H1 (cell line): ENCODE data around the gene RMRP. TPM values are rescaled to one million over a fixed set of nuclear protein-coding genes. Genes with fewer than 3 reads are reported as not detected.

Experiments
- CTCF ChIA-PET: fragments of 300-600 bp; sonication (Branson Sonifier 250); formaldehyde crosslinking; loops from one replicate; lab custom pipeline; 2021; ENCODE audit not compliant: partially characterized antibody; lab: Charles Lee
- POLR2A ChIA-PET: fragments of 300-600 bp; sonication (Branson Sonifier 250); formaldehyde crosslinking; loops from one replicate; lab custom pipeline; 2021; ENCODE audit warnings: inconsistent platforms; ENCODE audit not compliant: partially characterized antibody; lab: Charles Lee
- DNase-seq, 2 experiments: peaks; one replicate each; pipeline versions ENCODE4 v3.0.0 to v3.0.0-alpha.2; 2010 to 2022; ENCODE audit warnings: low spot score in 2 of 2, low read depth in 1 of 2, mixed read lengths in 1 of 2
- FAIRE-seq: peaks from 2 replicates; lab custom pipeline; 2011; peaks lifted over from hg19 to GRCh38; lab: Jason Lieb, UNC
- H2AFZ ChIP-seq: 2 replicates; pipeline ENCODE4 v1.8.1; 2012; ENCODE audit warnings: low read length, inconsistent platforms
- H2AK5ac ChIP-seq: 2 replicates; pipeline ENCODE4 v1.6.1; 2013; ENCODE audit warnings: low read depth, low read length
- H2BK120ac ChIP-seq: replicated peaks from 2 replicates; pipeline ENCODE3; 2013; ENCODE audit warnings: low read depth, low read length, inconsistent platforms
- H2BK12ac ChIP-seq: 2 replicates; pipeline ENCODE4 v1.6.1; 2013; ENCODE audit warnings: low read depth, low read length
- H2BK15ac ChIP-seq: 2 replicates; pipeline ENCODE4 v1.6.1; 2013; ENCODE audit warnings: low read length
- H2BK20ac ChIP-seq: 2 replicates; pipeline ENCODE4 v1.6.1; 2013; ENCODE audit warnings: low read length
- H2BK5ac ChIP-seq: 2 replicates; pipeline ENCODE4 v1.6.1; 2013; ENCODE audit warnings: low read depth, low read length
- H3K14ac ChIP-seq: 2 replicates; pipeline ENCODE4 v1.6.1; 2013; ENCODE audit warnings: inconsistent platforms; ENCODE audit not compliant: insufficient read length
- H3K18ac ChIP-seq: 2 replicates; pipeline ENCODE4 v1.6.1; 2013; ENCODE audit warnings: low read length; ENCODE audit errors: extremely low read depth
- H3K23ac ChIP-seq: 2 replicates; pipeline ENCODE4 v1.6.1; 2013; ENCODE audit warnings: inconsistent platforms; ENCODE audit not compliant: insufficient read length
- H3K23me2 ChIP-seq: 2 replicates; pipeline ENCODE4 v1.6.1; 2013; ENCODE audit warnings: low read depth, low read length
- H3K27ac ChIP-seq: 2 replicates; pipeline ENCODE4 v1.6.1; 2011; ENCODE audit warnings: low read depth, low read length, inconsistent platforms
- H3K27me3 ChIP-seq, 4 experiments: replicated peaks in 1 of 4; 1 replicate in 1 of 4; 2 replicates in 3 of 4; pipeline versions ENCODE4 v1.6.1 to v1.8.1; 2011 to 2013; ENCODE audit warnings: low read length in 3 of 4, mild to moderate bottlenecking in 3 of 4, inconsistent platforms in 2 of 4, mixed read lengths in 2 of 4, moderate library complexity in 1 of 4; ENCODE audit not compliant: control insufficient read depth in 3 of 4, insufficient read depth in 3 of 4; ENCODE audit errors: extremely low read depth in 1 of 4
- H3K36me3 ChIP-seq, 4 experiments: 2 replicates each; pipeline versions ENCODE4 v1.6.1 to v1.8.1; 2011 to 2013; ENCODE audit warnings: mild to moderate bottlenecking in 4 of 4, low read length in 3 of 4, moderate library complexity in 2 of 4, control low read depth in 1 of 4, inconsistent platforms in 1 of 4; ENCODE audit not compliant: insufficient read depth in 4 of 4, control insufficient read depth in 2 of 4
- H3K4ac ChIP-seq: replicated peaks from 2 replicates; pipeline ENCODE3; 2013; ENCODE audit warnings: low read length, low read depth, mixed read lengths, inconsistent platforms; ENCODE audit not compliant: insufficient read length
- H3K4me1 ChIP-seq, 4 experiments: replicated peaks in 1 of 4; 1 replicate in 1 of 4; 2 replicates in 3 of 4; pipeline versions ENCODE4 v1.6.1 to v1.8.1; 2011 to 2013; ENCODE audit warnings: low read length in 3 of 4, inconsistent platforms in 2 of 4, mixed read lengths in 1 of 4; ENCODE audit not compliant: insufficient read depth in 4 of 4, control insufficient read depth in 3 of 4
- H3K4me2 ChIP-seq, 2 experiments: 2 replicates each; pipeline versions ENCODE4 v1.6.1 to v1.8.1; 2011 to 2013; ENCODE audit warnings: low read depth in 2 of 2, low read length in 2 of 2, control low read depth in 1 of 2, inconsistent platforms in 1 of 2, mild to moderate bottlenecking in 1 of 2; ENCODE audit not compliant: insufficient read depth in 1 of 2
- H3K4me3 ChIP-seq, 4 experiments: fragments of 200-600, 300-600 bp in 1 of 4; sonication (generic), shearing (Covaris generic), sonication (Bioruptor Twin) in 1 of 4; 2 replicates each; pipeline versions ENCODE4 v1.5.1 to v1.8.1; 2011 to 2016; ENCODE audit warnings: low read length in 4 of 4, low read depth in 3 of 4, control low read depth in 2 of 4, inconsistent platforms in 2 of 4, mild to moderate bottlenecking in 2 of 4, mixed read lengths in 1 of 4, moderate library complexity in 1 of 4; ENCODE audit not compliant: insufficient read depth in 2 of 4; ENCODE audit errors: extremely low read depth in 1 of 4
- H3K56ac ChIP-seq: replicated peaks from 2 replicates; pipeline ENCODE3; 2013; ENCODE audit warnings: low read depth, mild to moderate bottlenecking, mixed read lengths, low read length, inconsistent platforms; ENCODE audit not compliant: insufficient read length
- H3K79me1 ChIP-seq: 2 replicates; pipeline ENCODE4 v1.6.1; 2013; ENCODE audit warnings: low read depth, low read length, control low read depth
- H3K79me2 ChIP-seq, 2 experiments: 2 replicates each; pipeline versions ENCODE4 v1.6.1 to v1.8.1; 2012 to 2013; ENCODE audit warnings: low read length in 2 of 2, mild to moderate bottlenecking in 2 of 2, inconsistent platforms in 1 of 2; ENCODE audit not compliant: insufficient read depth in 2 of 2, control insufficient read depth in 1 of 2
- H3K9ac ChIP-seq, 4 experiments: replicated peaks in 1 of 4; 1 replicate in 1 of 4; 2 replicates in 3 of 4; pipeline versions ENCODE4 v1.6.1 to v1.8.1; 2011 to 2013; ENCODE audit warnings: low read depth in 3 of 4, low read length in 3 of 4, control low read depth in 2 of 4, mild to moderate bottlenecking in 2 of 4, moderate library complexity in 2 of 4, inconsistent platforms in 1 of 4; ENCODE audit errors: extremely low read depth in 1 of 4
- H3K9me3 ChIP-seq, 2 experiments: 2 replicates each; pipeline versions ENCODE4 v1.6.1 to v1.8.1; 2012 to 2013; ENCODE audit warnings: mild to moderate bottlenecking in 2 of 2, moderate library complexity in 2 of 2, control low read depth in 1 of 2, inconsistent platforms in 1 of 2, low read depth in 1 of 2, low read length in 1 of 2, mixed read lengths in 1 of 2; ENCODE audit not compliant: insufficient read depth in 2 of 2
- H4K20me1 ChIP-seq, 2 experiments: replicated peaks in 1 of 2; 2 replicates each; pipeline versions ENCODE3 to v1.8.1; 2011 to 2013; ENCODE audit warnings: inconsistent platforms in 2 of 2, low read length in 2 of 2, mild to moderate bottlenecking in 1 of 2; ENCODE audit not compliant: insufficient read depth in 2 of 2, control insufficient read depth in 1 of 2
- H4K5ac ChIP-seq: 2 replicates; pipeline ENCODE4 v1.6.1; 2013; ENCODE audit warnings: low read length, low read depth, mixed read lengths, inconsistent platforms; ENCODE audit not compliant: insufficient read length
- H4K8ac ChIP-seq: 2 replicates; pipeline ENCODE4 v1.8.0; 2013; ENCODE audit warnings: mild to moderate bottlenecking, moderate library complexity, low read length, inconsistent platforms; ENCODE audit not compliant: insufficient read depth; ENCODE audit errors: extremely low read depth
- H4K91ac ChIP-seq: replicated peaks from 2 replicates; pipeline ENCODE3; 2013; ENCODE audit warnings: low read length, mixed read lengths, inconsistent platforms; ENCODE audit not compliant: insufficient read length
- ATF3 ChIP-seq: IDR thresholded peaks from 2 replicates; pipeline ENCODE4 v1.6.1; 2011; ENCODE audit warnings: low read depth, mild to moderate bottlenecking, low read length; ENCODE audit not compliant: insufficient read depth
- KDM4A ChIP-seq: IDR thresholded peaks from one replicate; pipeline ENCODE4 v1.7.1; 2012; ENCODE audit warnings: low read depth, mild to moderate bottlenecking, moderate library complexity, low read length, inconsistent platforms; ENCODE audit not compliant: severe bottlenecking
- POLR2A ChIP-seq, 2 experiments: IDR thresholded peaks; 1 replicate in 1 of 2; 2 replicates in 1 of 2; pipeline ENCODE4 v1.6.1; 2011; ENCODE audit warnings: low read depth in 2 of 2, low read length in 2 of 2, mild to moderate bottlenecking in 2 of 2; ENCODE audit errors: control extremely low read depth in 1 of 2
- POU5F1 ChIP-seq: IDR thresholded peaks from 2 replicates; pipeline ENCODE4 v1.6.1; 2011; ENCODE audit warnings: low read depth, mild to moderate bottlenecking, low read length, moderate library complexity
- RAD21 ChIP-seq, 2 experiments: IDR thresholded peaks in 1 of 2; conservative IDR thresholded peaks in 1 of 2; 2 replicates each; pipeline ENCODE4 v1.6.1; 2011; ENCODE audit warnings: low read depth in 2 of 2, low read length in 2 of 2, improper control_type of control experiment in 1 of 2, inconsistent platforms in 1 of 2, mild to moderate bottlenecking in 1 of 2, moderate library complexity in 1 of 2
- RBBP5 ChIP-seq: IDR thresholded peaks from 2 replicates; pipeline ENCODE4 v1.7.1; 2012; ENCODE audit warnings: low read depth, mild to moderate bottlenecking, inconsistent platforms, low read length, moderate library complexity, borderline replicate concordance
- RXRA ChIP-seq: IDR thresholded peaks from 2 replicates; pipeline ENCODE4 v1.6.1; 2011; ENCODE audit warnings: low read depth, mild to moderate bottlenecking, low read length, moderate library complexity; ENCODE audit not compliant: insufficient read depth
- SIX5 ChIP-seq: IDR thresholded peaks from 2 replicates; pipeline ENCODE4 v1.6.1; 2011; ENCODE audit warnings: mild to moderate bottlenecking, low read depth, low read length
- SP1 ChIP-seq: IDR thresholded peaks from 2 replicates; pipeline ENCODE4 v1.6.1; 2011; ENCODE audit warnings: low read depth, low read length
- TAF7 ChIP-seq: optimal IDR thresholded peaks from 2 replicates; pipeline ENCODE3; 2011; ENCODE audit warnings: low read depth, mild to moderate bottlenecking, inconsistent platforms, low read length, moderate library complexity, borderline replicate concordance
- TBP ChIP-seq: IDR thresholded peaks from 2 replicates; pipeline ENCODE4 v1.6.1; 2011; ENCODE audit warnings: low read depth, low read length, improper control_type of control experiment
- ZNF274 ChIP-seq: IDR thresholded peaks from 2 replicates; pipeline ENCODE4 v1.7.0; 2012; ENCODE audit warnings: low read length, borderline replicate concordance; ENCODE audit errors: extremely low read depth
- WGBS, 2 experiments: shearing (Covaris generic) in 1 of 2; methylation state at CpG; one replicate each; pipeline versions ENCODE4 v1.1.6 to v1.1.7; 2013 to 2015; ENCODE audit warnings: low lambda C conversion rate in 2 of 2, mixed read lengths in 2 of 2, inconsistent platforms in 1 of 2, low coverage in 1 of 2, missing lambda C conversion rate in 1 of 2; ENCODE audit not compliant: insufficient replicate concordance in 2 of 2, insufficient coverage in 1 of 2, insufficient read length in 1 of 2; ENCODE audit errors: extremely low coverage in 1 of 2, missing lambda C conversion rate in 1 of 2; 5-methylcytosine and 5-hydroxymethylcytosine counted together
- polyA plus RNA-seq, 7 experiments: library from polyadenylated mRNA; depleted of rRNA in 3 of 7; stranded (reverse) in 5 of 7; unstranded in 2 of 7; fragments of >200 nt in 5 of 7; fragments of 200-250 nt in 2 of 7; gene quantifications; 1 replicate in 5 of 7; 2 replicates in 1 of 7; 4 replicates in 1 of 7; pipeline versions ENCODE4 v1.2.1 to v1.2.3, GENCODE V29; 2011 to 2013; ENCODE audit warnings: missing spikeins in 2 of 7, mixed read lengths in 2 of 7
- total RNA-seq: library from RNA; stranded (reverse); fragmentation: NEBNext Ultra II Directional; extraction: Animal tissue kit (Norgen Biotek cat#: 25700); gene quantifications from 2 replicates; pipeline ENCODE4 v1.2.1, GENCODE V29; 2021

The RMRP gene
- total and polyA plus RNA-seq, 2 of the 8 experiments (the other 6 are each of a cell fraction or from before 2014, with no cell fraction given), result 169 to 14,987 TPM

GRCh38 chr9:35696520-35697215 is 38.8 kb upstream of the RMRP start:
- DNase-seq, result peak in 1 of 2 experiments; percentile 84
- no peak overlapping the region for H2BK5ac ChIP-seq
- H2AFZ ChIP-seq, result no peak overlapping the region
- H3K9ac ChIP-seq, result no peak overlapping the region
- H2AK5ac ChIP-seq, result no peak overlapping the region
- H3K27ac ChIP-seq, result no peak overlapping the region
- H4K8ac ChIP-seq, result no peak overlapping the region
- FAIRE-seq, result peak; percentile 76
- peaks cover 23 to 38% (median 36%) of the 10 kb centered on the region in 4 experiments for H3K36me3 ChIP-seq
- no peak overlapping the region for H3K23ac ChIP-seq
- no peak overlapping the region for H2BK120ac ChIP-seq
- no peak overlapping the region for H4K5ac ChIP-seq
- ChIA-PET CTCF (interaction anchor here (0.5 to 14.1 kb wide), 38 partner anchors 9 to 827 kb away, joined by 3 to 347 read pairs (median 7); partner anchors contain the start of genes ARHGEF39, CA9, CCDC107 and CREB3), POLR2A (interaction anchor here (0.5 to 14.9 kb wide), 15 partner anchors 8 to 94 kb away, joined by 3 to 158 read pairs (median 5); partner anchors contain the start of genes CA9, CCDC107, CREB3 and RMRP)
- no peaks in the 10 kb centered on the region for H3K27me3 ChIP-seq
- no peaks in the 10 kb centered on the region for H3K79me2 ChIP-seq
- no peak overlapping the region for H2BK12ac ChIP-seq
- no peak overlapping the region for H4K91ac ChIP-seq
- H3K9me3 ChIP-seq, result no peaks in the 10 kb centered on the region
- H3K18ac ChIP-seq, result no peak overlapping the region
- no peak overlapping the region for H3K4ac ChIP-seq
- H3K4me1 ChIP-seq, result no peaks in the 10 kb centered on the region
- 52% methylated on average over 9 of the region's 9 CpGs; no CpG with 5 or more reads in 1 of the 2 experiments for WGBS, 2 experiments
- H4K20me1 ChIP-seq, result peaks cover 3 to 7% of the 10 kb centered on the region in 2 experiments
- no peak overlapping the region for H3K56ac ChIP-seq
- H3K14ac ChIP-seq, result no peak overlapping the region
- H2BK15ac ChIP-seq, result no peak overlapping the region
- no peak overlapping the region for H3K4me2 ChIP-seq
- no peak overlapping the region for H3K4me3 ChIP-seq
- H2BK20ac ChIP-seq, result no peak overlapping the region; the same call in 1 of the 2 replicates
- no peaks in the 10 kb centered on the region for H3K79me1 ChIP-seq
- H3K23me2 ChIP-seq, result no peaks in the 10 kb centered on the region
- TF ChIP-seq ZNF274 (no peak), RBBP5 (no peak), RAD21 (IDR thresholded peaks at IDR 0.05 in 1 of 2, conservative IDR thresholded peaks at IDR 0.05 in 1 of 2; ENCODE audit: low read depth in 2 of 2, low read length in 2 of 2) (peak; percentile 65 to 70), RXRA (no peak), TBP (peak; percentile 47; the same call in 1 of the 2 replicates), SIX5 (no peak), TAF7 (no peak), POU5F1 (no peak), SP1 (no peak), POLR2A (IDR thresholded peaks at IDR 0.05; ENCODE audit: control extremely low read depth in 1 of 2, low read depth in 2 of 2, low read length in 2 of 2) (no peak), KDM4A (no peak), ATF3 (no peak)
